MG63 (cell line): ENCODE data around the gene ADAT2. TPM values are rescaled to one million over a fixed set of nuclear protein-coding genes. Genes with fewer than 3 reads are reported as not detected.
"Not testable (repeated sequence)": the region's sequence is repeated elsewhere in the genome, so short reads cannot be mapped to it uniquely, and the experiment has no call there.

Experiments
- DNase-seq: peaks from one replicate; pipeline ENCODE4 v3.0.0-alpha.2; 2020
- H3K27me3 ChIP-seq: fragments of 250-450 bp; sonication (Bioruptor Pico); 2 replicates; pipeline ENCODE4 v1.5.1; 2020; ENCODE audit warnings: mild to moderate bottlenecking, moderate library complexity
- H3K36me3 ChIP-seq: fragments of 250-450 bp; sonication (Bioruptor Pico); 2 replicates; pipeline ENCODE4 v1.5.1; 2020; ENCODE audit warnings: mild to moderate bottlenecking, moderate library complexity
- H3K4me3 ChIP-seq: fragments of 250-450 bp; sonication (Bioruptor Pico); 2 replicates; pipeline ENCODE4 v1.5.1; 2020; ENCODE audit warnings: mild to moderate bottlenecking, moderate library complexity
- H3K9me3 ChIP-seq: fragments of 250-450 bp; sonication (Bioruptor Pico); 2 replicates; pipeline ENCODE4 v1.5.1; 2020; ENCODE audit warnings: mild to moderate bottlenecking, moderate library complexity
- total RNA-seq: library from RNA; depleted of rRNA; stranded (reverse); fragments of >200 nt; shearing (Covaris generic); gene quantifications from 2 replicates; pipeline ENCODE4 v1.2.3, GENCODE V29; 2014; ENCODE audit warnings: low replicate concordance

Gene ADAT2
- total RNA-seq, 1 experiment from 2014 or later = 3.0 TPM

GRCh38 chr6:143449714-143450452 is 612 bp downstream of the ADAT2 start:
- Histone ChIP-seq H3K36me3 (no peaks in the 10 kb centered on the region), H3K27me3 (no peaks in the 10 kb centered on the region), H3K9me3 (no peaks in the 10 kb centered on the region), H3K4me3 (peak overlapping the region; percentile 84)
- DNase-seq = no peak

- no peaks in the 10 kb centered on the region for H3K27me3 ChIP-seq
- no peak for DNase-seq
Observed at GRCh38 chr6:143449082-143449713, 1.3 kb downstream of the ADAT2 start.

DNA sequence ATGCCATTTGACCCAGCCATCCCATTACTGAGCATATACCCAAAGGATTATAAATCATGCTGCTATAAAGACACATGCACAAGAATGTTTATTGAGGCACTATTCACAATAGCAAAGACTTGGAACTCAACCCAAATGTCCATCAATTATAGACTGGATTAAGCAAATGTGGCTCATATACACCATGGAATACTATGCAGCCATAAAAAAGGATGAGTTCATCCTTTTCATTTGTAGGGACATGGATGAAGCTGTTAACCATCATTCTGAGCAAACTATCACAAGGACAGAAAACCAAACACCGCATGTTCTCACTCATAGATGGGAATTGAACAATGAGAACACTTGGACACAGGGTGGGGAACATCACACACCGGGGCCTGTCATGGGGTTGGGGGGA is 2.6 kb downstream of the ADAT2 start:
- H3K9me3 ChIP-seq, H3K4me3 ChIP-seq, H3K36me3 ChIP-seq, H3K27me3 ChIP-seq, DNase-seq: not testable (repeated sequence)

More at GRCh38 chr6:143449082-143449713, 1.3 kb downstream of the ADAT2 start:
- no peaks in the 10 kb centered on the region for H3K9me3 ChIP-seq
- peak overlapping the region; percentile 84 for H3K4me3 ChIP-seq
- H3K36me3 ChIP-seq = no peaks in the 10 kb centered on the region

GRCh38 chr6:143443096-143443495 is 7.4 kb downstream of the ADAT2 start:
- Histone ChIP-seq H3K4me3 (no peak overlapping the region), H3K9me3 (no peaks in the 10 kb centered on the region; the same call in 1 of the 2 replicates), H3K27me3 (no peaks in the 10 kb centered on the region), H3K36me3 (peaks cover 4% of the 10 kb centered on the region)
- no peak for DNase-seq

DNA sequence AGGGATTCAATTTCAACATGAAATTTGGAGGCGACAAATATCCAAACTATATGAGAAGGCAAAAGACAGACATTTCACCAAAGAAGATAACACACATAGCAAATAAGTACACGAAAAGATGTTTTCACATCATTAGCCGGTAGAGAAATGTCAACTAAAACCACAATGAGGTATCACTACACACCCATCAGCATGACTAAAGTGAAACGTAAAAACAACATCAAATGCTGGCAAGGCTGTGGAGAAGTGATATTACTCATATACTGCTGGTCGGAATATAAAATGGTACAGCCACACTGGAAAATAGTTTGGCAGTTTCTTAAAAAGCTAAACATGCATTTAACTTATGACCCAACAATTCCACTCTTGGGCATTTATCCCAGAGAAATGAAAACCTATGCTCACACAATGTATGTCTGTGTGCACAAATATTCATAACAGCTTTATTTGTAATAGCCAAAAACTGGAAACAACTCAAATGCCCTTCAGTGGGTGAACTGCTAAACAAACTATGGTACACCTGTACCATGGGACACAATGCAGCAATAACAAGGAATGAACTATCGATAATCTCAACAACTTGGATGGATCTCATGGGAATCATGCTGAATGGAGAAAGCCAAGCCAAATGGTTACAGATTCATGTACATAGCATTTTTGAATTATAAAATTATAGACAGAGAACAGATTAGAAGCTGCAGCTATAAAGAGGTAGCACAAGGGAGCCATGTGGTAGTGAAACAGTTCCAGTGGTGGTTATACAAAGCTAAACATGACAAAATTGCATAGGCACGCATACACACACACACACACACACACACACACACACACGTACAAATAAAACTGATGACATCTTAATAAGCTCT is 8.6 kb downstream of the ADAT2 start:
- H3K36me3 ChIP-seq = peaks cover 4% of the 10 kb centered on the region
- peak; percentile 39 for DNase-seq

GRCh38 chr6:143441010-143441409 is 9.5 kb downstream of the ADAT2 start:
- Histone ChIP-seq H3K36me3 (peaks cover 4% of the 10 kb centered on the region), H3K4me3 (no peak overlapping the region), H3K27me3 (no peaks in the 10 kb centered on the region), H3K9me3 (no peaks in the 10 kb centered on the region; the same call in 1 of the 2 replicates)
- DNase-seq = no peak

More for the DNA sequence above, 8.6 kb downstream of the ADAT2 start:
- Histone ChIP-seq H3K4me3 (no peak overlapping the region), H3K9me3 (no peaks in the 10 kb centered on the region; the same call in 1 of the 2 replicates), H3K27me3 (no peaks in the 10 kb centered on the region)

DNA sequence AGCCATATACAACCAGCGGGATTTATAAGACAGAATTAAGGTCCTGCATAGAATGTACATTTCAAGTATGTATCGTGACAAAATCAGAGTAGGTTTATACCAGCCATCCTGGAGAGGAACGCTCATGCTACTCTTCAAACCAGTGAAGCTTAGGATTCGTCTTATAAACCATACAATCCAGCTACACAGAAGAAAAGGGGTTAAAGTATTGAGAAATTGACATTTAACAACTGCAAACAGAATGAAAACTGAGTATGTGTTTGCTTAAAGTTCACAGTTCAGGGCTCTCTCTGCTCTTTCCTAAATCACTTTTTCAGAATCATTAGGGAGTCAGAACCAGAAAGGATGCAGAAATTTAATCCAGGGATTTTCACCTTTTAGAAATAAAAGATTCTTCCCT is 17.9 kb downstream of the ADAT2 start:
- Histone ChIP-seq H3K4me3 (no peak overlapping the region), H3K36me3 (no peaks in the 10 kb centered on the region; the same call in none of the 2 replicates), H3K27me3 (no peaks in the 10 kb centered on the region), H3K9me3 (no peaks in the 10 kb centered on the region)
- no peak for DNase-seq

GRCh38 chr6:143431226-143431625 is 19.3 kb downstream of the ADAT2 start:
- H3K9me3 ChIP-seq = no peaks in the 10 kb centered on the region
- no peak overlapping the region for H3K4me3 ChIP-seq
- no peaks in the 10 kb centered on the region for H3K27me3 ChIP-seq
- no peaks in the 10 kb centered on the region; the same call in none of the 2 replicates for H3K36me3 ChIP-seq
- DNase-seq = no peak

- Histone ChIP-seq H3K36me3 (no peaks in the 10 kb centered on the region; the same call in none of the 2 replicates), H3K9me3 (no peaks in the 10 kb centered on the region), H3K4me3 (no peak overlapping the region), H3K27me3 (no peaks in the 10 kb centered on the region)
- no peak for DNase-seq
Observed at GRCh38 chr6:143429970-143430369, 20.5 kb downstream of the ADAT2 start.

GRCh38 chr6:143427109-143427817 is 23.2 kb downstream of the ADAT2 start:
- Histone ChIP-seq H3K27me3 (no peaks in the 10 kb centered on the region), H3K36me3 (no peaks in the 10 kb centered on the region; the same call in 1 of the 2 replicates), H3K9me3 (no peaks in the 10 kb centered on the region), H3K4me3 (no peak overlapping the region)
- DNase-seq = peak; percentile 73

DNA sequence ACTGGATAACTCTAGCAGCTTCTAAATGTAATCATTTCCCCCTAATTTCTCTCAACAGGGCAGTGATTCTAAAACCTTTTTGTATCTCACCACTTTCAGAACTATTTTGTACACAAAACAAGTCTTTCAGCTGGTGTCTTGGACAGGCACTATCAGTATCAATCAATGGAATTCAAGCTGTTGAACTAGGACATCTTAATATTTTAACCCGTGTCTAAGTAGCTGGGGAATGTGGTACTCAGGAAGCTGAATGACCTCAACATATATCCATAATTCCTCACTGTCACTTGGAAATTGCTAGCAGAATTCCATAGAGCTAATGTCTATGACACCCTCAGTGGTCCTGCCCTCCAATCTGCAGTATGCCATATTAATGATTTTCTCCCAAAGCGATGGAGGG is 24.5 kb downstream of the ADAT2 start:
- Histone ChIP-seq H3K9me3 (no peaks in the 10 kb centered on the region), H3K27me3 (no peaks in the 10 kb centered on the region)
- no peak for DNase-seq

GRCh38 chr6:143419526-143419925 is 31.0 kb downstream of the ADAT2 start:
- DNase-seq = no peak
- Histone ChIP-seq H3K9me3 (no peaks in the 10 kb centered on the region), H3K36me3 (no peaks in the 10 kb centered on the region), H3K4me3 (no peak overlapping the region), H3K27me3 (no peaks in the 10 kb centered on the region)

More for the DNA sequence above, 24.5 kb downstream of the ADAT2 start:
- Histone ChIP-seq H3K4me3 (no peak overlapping the region), H3K36me3 (no peaks in the 10 kb centered on the region; the same call in 1 of the 2 replicates)

DNA sequence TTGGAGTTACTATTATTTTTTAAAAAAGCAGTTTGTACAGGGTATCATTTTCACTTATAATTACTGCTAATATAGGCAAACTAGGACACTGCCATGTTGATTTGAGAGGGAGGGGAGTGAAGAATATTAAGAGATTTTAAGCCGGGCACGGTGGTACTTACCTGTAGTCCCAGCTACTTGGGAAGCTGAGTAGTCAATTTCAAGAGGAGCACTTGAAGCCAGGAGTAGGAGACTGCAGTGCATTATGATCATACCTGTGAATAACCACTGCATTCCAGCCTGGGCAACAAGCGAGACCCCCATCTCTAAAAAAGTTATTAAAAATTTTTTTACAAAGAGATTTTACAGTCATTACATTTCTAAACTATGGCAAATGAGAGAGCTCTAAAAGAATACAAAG is 35.7 kb downstream of the ADAT2 start:
- Histone ChIP-seq H3K9me3 (no peaks in the 10 kb centered on the region), H3K4me3 (no peak overlapping the region), H3K36me3 (no peaks in the 10 kb centered on the region), H3K27me3 (no peaks in the 10 kb centered on the region)
- DNase-seq = no peak

DNA sequence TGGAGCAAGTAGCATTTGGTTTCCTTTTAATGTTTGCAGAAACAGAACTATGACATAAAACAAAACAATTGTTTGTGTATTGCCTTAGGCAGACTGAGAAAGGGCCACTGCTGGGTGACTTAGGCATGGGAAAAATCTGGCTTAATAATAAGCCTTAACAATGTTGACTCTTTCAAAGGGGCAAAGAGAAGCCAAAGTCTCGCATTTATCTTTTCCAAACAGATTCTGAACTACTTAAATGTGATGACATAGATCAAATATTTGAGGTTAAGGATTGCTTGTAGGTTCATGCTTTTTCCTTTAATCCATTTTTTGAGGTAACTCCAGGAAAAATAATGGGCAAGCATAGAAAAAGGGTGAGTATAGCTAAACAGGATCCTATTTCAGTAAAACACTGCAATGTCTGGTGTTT is 39.6 kb downstream of the ADAT2 start:
- H3K4me3 ChIP-seq = no peak overlapping the region
- no peaks in the 10 kb centered on the region for H3K9me3 ChIP-seq
- no peaks in the 10 kb centered on the region for H3K27me3 ChIP-seq
- DNase-seq = peak; percentile 68
- no peaks in the 10 kb centered on the region for H3K36me3 ChIP-seq

GRCh38 chr6:143408787-143409162 is 41.7 kb downstream of the ADAT2 start:
- Histone ChIP-seq H3K36me3 (no peaks in the 10 kb centered on the region), H3K4me3 (no peak overlapping the region), H3K9me3 (no peaks in the 10 kb centered on the region), H3K27me3 (no peaks in the 10 kb centered on the region)
- DNase-seq = no peak

GRCh38 chr6:143408151-143408786 is 42.2 kb downstream of the ADAT2 start:
- Histone ChIP-seq H3K36me3 (no peaks in the 10 kb centered on the region), H3K4me3 (no peak overlapping the region), H3K9me3 (no peaks in the 10 kb centered on the region), H3K27me3 (no peaks in the 10 kb centered on the region)
- no peak for DNase-seq
